Uterus (tissue), 2 donors: ENCODE data around the gene SENP5.

Source experiments
- POLR2A ChIP-seq, 2 donors: fragments of 450-650 bp; IDR thresholded peaks; one replicate each; pipeline ENCODE4 v1.6.1; 2016; ENCODE audit warnings: antibody characterized with exemption in 2 of 2, mild to moderate bottlenecking in 1 of 2, moderate library complexity in 1 of 2
- TF ChIP-seq, protein P1 (sequence below), 4 experiments: fragments of 200-600 bp in 2 of 4; fragments of 450-650 bp in 2 of 4; sonication (generic) in 2 of 4; IDR thresholded peaks; one replicate each; pipeline ENCODE4 v1.5.1; 2016 to 2019; ENCODE audit warnings: antibody characterized with exemption in 4 of 4, mild to moderate bottlenecking in 2 of 4, moderate library complexity in 1 of 4

DNA sequence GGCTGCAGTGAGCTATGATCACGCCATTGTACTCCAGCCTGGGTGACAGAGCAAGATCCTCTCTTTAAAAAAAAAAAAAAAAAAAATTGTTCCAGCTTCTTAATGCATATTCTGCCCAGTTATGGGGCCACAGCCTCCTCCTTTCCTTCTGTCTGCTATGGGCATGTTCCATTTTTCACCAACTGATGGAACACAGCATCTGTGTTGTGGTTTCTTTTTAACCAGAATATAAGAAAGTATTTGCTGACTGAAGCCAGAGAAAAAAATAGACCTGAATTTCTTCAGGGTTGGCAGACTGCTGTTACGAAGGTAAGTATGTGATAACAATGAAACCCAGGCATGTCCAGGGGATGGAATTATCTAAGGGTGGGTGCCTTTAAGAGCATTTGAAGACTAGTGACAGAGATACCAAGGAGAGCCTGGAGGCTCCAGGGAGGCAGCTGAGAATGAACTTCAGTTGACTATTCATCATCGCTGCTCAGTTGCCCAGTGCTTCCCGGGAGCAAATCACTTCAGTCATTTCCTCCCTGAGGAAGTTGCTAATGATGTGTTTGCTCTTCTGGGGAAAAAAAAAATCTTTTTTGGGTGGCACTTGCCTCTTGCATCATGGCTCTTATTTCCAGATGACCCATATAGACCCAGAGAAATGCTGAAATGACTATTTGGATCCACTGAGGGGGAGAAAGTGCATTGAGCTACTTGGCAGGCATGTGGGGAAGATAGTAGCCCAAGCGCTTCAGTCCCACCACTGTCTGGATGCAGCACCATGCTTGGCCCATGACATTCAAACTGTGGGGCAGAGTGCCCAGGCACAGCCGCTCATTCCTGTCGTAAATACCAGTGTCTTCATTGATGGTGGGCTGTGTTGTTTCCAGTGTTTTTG lies 60.1 kb downstream of the SENP5 start:
- TF ChIP-seq, protein P1, sequence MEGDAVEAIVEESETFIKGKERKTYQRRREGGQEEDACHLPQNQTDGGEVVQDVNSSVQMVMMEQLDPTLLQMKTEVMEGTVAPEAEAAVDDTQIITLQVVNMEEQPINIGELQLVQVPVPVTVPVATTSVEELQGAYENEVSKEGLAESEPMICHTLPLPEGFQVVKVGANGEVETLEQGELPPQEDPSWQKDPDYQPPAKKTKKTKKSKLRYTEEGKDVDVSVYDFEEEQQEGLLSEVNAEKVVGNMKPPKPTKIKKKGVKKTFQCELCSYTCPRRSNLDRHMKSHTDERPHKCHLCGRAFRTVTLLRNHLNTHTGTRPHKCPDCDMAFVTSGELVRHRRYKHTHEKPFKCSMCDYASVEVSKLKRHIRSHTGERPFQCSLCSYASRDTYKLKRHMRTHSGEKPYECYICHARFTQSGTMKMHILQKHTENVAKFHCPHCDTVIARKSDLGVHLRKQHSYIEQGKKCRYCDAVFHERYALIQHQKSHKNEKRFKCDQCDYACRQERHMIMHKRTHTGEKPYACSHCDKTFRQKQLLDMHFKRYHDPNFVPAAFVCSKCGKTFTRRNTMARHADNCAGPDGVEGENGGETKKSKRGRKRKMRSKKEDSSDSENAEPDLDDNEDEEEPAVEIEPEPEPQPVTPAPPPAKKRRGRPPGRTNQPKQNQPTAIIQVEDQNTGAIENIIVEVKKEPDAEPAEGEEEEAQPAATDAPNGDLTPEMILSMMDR (IDR thresholded peaks at IDR 0.05): no peak
- TF ChIP-seq POLR2A (IDR thresholded peaks at IDR 0.05): no peak
